ENCODE results near the gene ZEB2. TPM values are rescaled to one million over a fixed set of nuclear protein-coding genes. Genes with fewer than 3 reads are reported as not detected.
"Not testable (repeated sequence)": the region's sequence is repeated elsewhere in the genome, so short reads cannot be mapped to it uniquely, and the experiment has no call there.

ZEB2 gene
- total RNA-seq, 4 donors from 2014 or later: 35.9 to 177 (median 120) TPM

DNA sequence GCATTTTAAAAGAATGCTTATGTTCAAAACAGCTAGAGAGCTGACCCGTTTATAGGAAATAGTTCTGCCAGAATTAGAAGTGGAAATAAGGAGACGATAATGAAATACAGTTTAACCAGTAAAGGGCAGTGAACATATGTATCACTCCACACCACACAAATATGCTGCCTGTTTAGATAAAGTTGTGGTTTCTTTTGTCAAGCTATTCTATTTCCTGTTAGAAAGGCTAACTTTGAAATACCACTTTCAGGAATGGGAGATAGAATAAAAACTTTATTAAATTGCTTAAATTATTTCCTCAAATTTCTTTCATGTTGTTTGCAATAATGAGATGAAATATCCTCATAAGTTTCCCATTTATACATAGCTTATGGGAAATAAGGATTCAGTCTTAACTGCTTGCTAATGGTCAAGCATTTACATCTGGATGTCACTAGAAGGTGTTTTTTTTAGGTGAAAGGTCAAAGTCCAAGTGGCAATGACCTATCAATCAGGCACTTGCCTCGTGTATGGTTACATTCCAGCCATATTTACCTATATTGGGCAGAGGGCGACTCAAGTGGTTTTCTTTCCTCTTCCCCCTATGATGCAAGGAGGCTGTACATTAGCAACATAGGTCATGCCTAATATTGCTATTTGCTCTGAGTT is 148.9 kb downstream of the ZEB2 start:
- Histone ChIP-seq H3K36me3 (no peaks in the 10 kb centered on the region), H3K4me3 (no peak overlapping the region), H3K27me3 (no peaks in the 10 kb centered on the region), H3K27ac (no peak overlapping the region), H3K4me1 (no peaks in the 10 kb centered on the region), H3K9me3 (no peaks in the 10 kb centered on the region)
- TF ChIP-seq, protein P1, sequence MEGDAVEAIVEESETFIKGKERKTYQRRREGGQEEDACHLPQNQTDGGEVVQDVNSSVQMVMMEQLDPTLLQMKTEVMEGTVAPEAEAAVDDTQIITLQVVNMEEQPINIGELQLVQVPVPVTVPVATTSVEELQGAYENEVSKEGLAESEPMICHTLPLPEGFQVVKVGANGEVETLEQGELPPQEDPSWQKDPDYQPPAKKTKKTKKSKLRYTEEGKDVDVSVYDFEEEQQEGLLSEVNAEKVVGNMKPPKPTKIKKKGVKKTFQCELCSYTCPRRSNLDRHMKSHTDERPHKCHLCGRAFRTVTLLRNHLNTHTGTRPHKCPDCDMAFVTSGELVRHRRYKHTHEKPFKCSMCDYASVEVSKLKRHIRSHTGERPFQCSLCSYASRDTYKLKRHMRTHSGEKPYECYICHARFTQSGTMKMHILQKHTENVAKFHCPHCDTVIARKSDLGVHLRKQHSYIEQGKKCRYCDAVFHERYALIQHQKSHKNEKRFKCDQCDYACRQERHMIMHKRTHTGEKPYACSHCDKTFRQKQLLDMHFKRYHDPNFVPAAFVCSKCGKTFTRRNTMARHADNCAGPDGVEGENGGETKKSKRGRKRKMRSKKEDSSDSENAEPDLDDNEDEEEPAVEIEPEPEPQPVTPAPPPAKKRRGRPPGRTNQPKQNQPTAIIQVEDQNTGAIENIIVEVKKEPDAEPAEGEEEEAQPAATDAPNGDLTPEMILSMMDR (IDR thresholded peaks at IDR 0.05): no peak
- TF ChIP-seq POLR2A (IDR thresholded peaks at IDR 0.05): no peak
- no peak for DNase-seq
- intact Hi-C loops (cut with DNase I; ENCODE audit: low total_unique reads): no loop called here

DNA sequence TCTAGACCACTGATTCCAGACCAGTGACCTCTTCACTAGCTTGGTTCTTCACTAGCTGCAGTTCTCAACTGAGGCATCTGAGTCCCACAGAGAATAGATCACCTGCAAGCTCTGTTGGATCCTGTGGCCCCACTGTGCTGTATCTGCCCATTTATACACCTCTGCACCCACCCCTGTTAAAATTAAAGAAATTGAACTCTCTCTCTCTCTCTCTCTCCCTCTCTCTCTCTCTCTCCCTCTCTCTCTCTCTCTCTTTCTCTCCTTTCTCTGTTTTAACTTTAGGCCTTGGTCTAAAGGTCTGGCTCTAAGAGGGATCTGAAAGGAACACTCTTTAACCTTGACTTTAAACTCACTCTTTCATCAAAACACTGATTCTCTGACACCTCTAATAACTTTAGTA is 150.5 kb downstream of the ZEB2 start:
- H3K4me1 ChIP-seq: no peaks in the 10 kb centered on the region
- intact Hi-C loops (cut with DNase I; ENCODE audit: low total_unique reads): no loop called here

DNA sequence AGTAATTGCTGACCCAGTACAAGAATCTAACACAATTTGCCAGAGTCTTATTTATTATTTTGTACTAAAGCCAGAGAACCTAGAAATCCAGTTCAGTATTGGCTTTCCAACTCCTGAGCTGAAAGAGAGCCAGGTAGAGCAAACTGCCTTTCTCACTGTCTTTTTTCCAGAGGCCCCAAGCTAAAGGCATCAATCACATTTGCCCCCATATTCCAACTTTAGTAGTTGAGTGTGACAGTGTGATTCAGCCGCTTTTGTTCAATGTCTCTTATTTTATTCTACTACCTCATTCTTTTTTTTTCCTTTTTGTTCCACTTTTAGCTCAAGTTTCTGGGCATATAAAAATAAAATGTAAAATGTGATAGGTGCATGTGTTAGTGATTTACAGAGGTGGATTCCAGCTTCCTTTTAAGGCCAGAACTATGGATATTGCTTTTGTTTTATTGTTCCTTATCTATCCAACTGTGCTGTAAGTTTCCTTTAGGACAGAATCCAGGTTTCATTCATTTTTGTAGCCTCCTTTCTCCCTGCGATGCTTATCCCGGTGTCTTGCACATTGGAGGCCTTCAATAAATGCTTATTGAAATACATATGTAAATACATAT is 153.0 kb downstream of the ZEB2 start:
- no peak overlapping the region for H3K4me3 ChIP-seq
- no peak for DNase-seq
- intact Hi-C loops (cut with DNase I; ENCODE audit: low total_unique reads): no loop called here
- no peaks in the 10 kb centered on the region for H3K36me3 ChIP-seq
- peak overlapping the region; percentile 19 to 41 for H3K27ac ChIP-seq
- H3K9me3 ChIP-seq: no peaks in the 10 kb centered on the region
- H3K4me1 ChIP-seq: no peaks in the 10 kb centered on the region
- H3K27me3 ChIP-seq: no peaks in the 10 kb centered on the region
- TF ChIP-seq POLR2A (IDR thresholded peaks at IDR 0.05): no peak
- TF ChIP-seq, protein P1 (IDR thresholded peaks at IDR 0.05): no peak

More for the DNA sequence above, 150.5 kb downstream of the ZEB2 start:
- Histone ChIP-seq H3K27ac (no peak overlapping the region), H3K27me3 (no peaks in the 10 kb centered on the region), H3K4me3 (no peak overlapping the region), H3K36me3 (no peaks in the 10 kb centered on the region), H3K9me3 (no peaks in the 10 kb centered on the region)
- no peak for DNase-seq
- TF ChIP-seq, protein P1 (IDR thresholded peaks at IDR 0.05): no peak
- no peak for TF ChIP-seq POLR2A (IDR thresholded peaks at IDR 0.05)

DNA sequence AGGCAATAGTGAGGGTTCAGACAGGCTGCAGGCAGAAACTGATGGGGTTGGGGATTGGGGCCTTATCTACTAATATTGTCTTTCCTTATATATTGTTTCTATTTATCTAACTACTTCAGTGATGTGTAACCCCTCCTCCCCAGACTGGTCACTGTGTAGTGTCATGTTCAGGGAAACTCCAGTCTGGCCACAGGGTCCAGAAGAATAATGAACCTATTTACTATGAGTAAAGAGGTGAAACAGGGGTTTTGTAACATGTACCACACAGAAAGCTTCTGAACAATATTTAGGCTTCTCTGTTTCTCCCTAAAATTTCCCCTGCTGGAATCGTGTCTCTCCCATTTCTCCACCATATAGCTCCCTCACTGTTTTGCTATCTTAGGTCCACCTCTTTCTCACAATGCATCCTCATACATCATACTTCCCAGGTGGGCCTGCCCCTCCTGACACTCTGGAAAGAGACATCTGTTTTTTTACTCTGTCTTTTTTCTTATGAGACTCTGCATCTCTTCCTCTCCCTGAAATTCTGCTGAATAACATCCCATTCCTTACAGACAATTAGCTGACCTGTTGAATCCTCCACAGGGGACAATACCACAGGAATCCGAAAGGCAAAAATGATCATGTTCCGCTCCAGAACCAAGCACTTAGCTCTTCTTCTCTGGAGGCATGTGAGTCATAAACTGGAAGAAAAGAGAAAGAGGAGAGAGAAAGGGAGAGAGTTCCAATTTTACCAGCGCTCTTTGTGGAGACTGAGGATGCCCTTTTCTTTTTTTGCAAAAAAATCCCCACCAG is 154.8 kb downstream of the ZEB2 start:
- H3K27me3 ChIP-seq: no peaks in the 10 kb centered on the region
- intact Hi-C loops (cut with DNase I; ENCODE audit: low total_unique reads): no loop called here
- H3K27ac ChIP-seq: no peak overlapping the region
- TF ChIP-seq POLR2A (IDR thresholded peaks at IDR 0.05): no peak
- TF ChIP-seq, protein P1 (IDR thresholded peaks at IDR 0.05): no peak
- H3K4me1 ChIP-seq: no peaks in the 10 kb centered on the region
- H3K9me3 ChIP-seq: no peaks in the 10 kb centered on the region
- DNase-seq: no peak
- H3K4me3 ChIP-seq: no peak overlapping the region
- H3K36me3 ChIP-seq: no peaks in the 10 kb centered on the region

DNA sequence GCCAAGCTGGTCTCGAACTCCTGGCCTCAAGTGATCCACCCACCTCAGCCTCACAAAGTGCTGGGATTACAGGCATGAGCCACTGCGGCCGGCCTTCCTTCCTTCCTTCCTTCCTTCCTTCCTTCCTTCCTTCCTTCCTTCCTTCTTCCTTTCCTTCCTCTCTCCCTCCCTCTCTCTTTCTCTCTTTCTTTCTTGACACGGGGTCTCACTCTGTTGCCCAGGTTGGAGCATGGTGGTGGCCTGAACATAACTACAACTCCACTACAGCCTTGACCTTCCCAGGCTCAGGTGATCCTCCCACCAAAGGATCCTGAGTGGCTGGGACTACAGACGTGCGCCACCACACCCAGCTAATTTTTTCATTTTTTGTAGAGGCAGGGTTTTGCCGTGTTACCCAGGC is 155.7 kb downstream of the ZEB2 start:
- H3K27ac ChIP-seq; H3K36me3 ChIP-seq; intact Hi-C loops (cut with DNase I; ENCODE audit: low total_unique reads); DNase-seq; H3K4me1 ChIP-seq; H3K9me3 ChIP-seq; H3K27me3 ChIP-seq; H3K4me3 ChIP-seq: not testable (repeated sequence)

All from uterus (tissue), 4 donors.